HL-60 (cell line): ENCODE results near the gene CLDN1.

Source experiments
- POLR2AphosphoS5 ChIP-seq: IDR thresholded peaks from 2 replicates; pipeline ENCODE4 v1.6.1; 2012; ENCODE audit warnings: low read depth
- TF ChIP-seq, protein P1 (sequence below): IDR thresholded peaks from one replicate; pipeline ENCODE4 v1.5.1; 2011; ENCODE audit warnings: low read length, control low read depth, inconsistent platforms; ENCODE audit not compliant: insufficient read depth
- TF ChIP-seq, protein P2 (sequence below): IDR thresholded peaks from 2 replicates; pipeline ENCODE4 v1.6.1; 2012; ENCODE audit warnings: low read depth; ENCODE audit not compliant: insufficient replicate concordance

DNA sequence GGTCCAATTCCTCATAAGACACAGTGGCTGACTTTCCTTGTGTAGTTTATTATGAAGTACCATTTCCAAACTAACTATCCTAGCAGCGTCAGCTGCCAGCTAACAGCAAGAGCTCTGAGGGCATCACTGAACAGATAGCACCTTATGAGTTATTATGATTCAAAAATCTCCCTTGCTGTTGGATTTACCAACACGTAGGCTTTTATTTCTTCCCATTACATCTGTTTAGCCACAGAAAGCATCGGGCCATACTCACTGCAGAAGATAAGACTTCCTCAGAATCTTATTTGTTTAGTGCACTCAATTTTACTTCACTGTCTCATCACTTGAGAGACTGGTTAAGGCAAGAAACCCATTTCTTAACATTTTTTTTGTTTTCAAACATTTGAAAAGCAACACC is 16.2 kb downstream of the CLDN1 start:
- TF ChIP-seq, protein P1, sequence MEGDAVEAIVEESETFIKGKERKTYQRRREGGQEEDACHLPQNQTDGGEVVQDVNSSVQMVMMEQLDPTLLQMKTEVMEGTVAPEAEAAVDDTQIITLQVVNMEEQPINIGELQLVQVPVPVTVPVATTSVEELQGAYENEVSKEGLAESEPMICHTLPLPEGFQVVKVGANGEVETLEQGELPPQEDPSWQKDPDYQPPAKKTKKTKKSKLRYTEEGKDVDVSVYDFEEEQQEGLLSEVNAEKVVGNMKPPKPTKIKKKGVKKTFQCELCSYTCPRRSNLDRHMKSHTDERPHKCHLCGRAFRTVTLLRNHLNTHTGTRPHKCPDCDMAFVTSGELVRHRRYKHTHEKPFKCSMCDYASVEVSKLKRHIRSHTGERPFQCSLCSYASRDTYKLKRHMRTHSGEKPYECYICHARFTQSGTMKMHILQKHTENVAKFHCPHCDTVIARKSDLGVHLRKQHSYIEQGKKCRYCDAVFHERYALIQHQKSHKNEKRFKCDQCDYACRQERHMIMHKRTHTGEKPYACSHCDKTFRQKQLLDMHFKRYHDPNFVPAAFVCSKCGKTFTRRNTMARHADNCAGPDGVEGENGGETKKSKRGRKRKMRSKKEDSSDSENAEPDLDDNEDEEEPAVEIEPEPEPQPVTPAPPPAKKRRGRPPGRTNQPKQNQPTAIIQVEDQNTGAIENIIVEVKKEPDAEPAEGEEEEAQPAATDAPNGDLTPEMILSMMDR = no peak
- TF ChIP-seq POLR2AphosphoS5 = no peak
- TF ChIP-seq, protein P2, sequence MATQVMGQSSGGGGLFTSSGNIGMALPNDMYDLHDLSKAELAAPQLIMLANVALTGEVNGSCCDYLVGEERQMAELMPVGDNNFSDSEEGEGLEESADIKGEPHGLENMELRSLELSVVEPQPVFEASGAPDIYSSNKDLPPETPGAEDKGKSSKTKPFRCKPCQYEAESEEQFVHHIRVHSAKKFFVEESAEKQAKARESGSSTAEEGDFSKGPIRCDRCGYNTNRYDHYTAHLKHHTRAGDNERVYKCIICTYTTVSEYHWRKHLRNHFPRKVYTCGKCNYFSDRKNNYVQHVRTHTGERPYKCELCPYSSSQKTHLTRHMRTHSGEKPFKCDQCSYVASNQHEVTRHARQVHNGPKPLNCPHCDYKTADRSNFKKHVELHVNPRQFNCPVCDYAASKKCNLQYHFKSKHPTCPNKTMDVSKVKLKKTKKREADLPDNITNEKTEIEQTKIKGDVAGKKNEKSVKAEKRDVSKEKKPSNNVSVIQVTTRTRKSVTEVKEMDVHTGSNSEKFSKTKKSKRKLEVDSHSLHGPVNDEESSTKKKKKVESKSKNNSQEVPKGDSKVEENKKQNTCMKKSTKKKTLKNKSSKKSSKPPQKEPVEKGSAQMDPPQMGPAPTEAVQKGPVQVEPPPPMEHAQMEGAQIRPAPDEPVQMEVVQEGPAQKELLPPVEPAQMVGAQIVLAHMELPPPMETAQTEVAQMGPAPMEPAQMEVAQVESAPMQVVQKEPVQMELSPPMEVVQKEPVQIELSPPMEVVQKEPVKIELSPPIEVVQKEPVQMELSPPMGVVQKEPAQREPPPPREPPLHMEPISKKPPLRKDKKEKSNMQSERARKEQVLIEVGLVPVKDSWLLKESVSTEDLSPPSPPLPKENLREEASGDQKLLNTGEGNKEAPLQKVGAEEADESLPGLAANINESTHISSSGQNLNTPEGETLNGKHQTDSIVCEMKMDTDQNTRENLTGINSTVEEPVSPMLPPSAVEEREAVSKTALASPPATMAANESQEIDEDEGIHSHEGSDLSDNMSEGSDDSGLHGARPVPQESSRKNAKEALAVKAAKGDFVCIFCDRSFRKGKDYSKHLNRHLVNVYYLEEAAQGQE = no peak
